ENCODE measurements around the gene NTN4. TPM values are rescaled to one million over a fixed set of nuclear protein-coding genes. Genes with fewer than 3 reads are reported as not detected.
A peak's percentile ranks its signal among the peaks of the same experiment; 100 is the strongest.
"Not testable (repeated sequence)": the region's sequence is repeated elsewhere in the genome, so short reads cannot be mapped to it uniquely, and the experiment has no call there.

The NTN4 gene
- total and polyA plus RNA-seq, 2 experiments from 2014 or later, result 35.2 to 63.7 TPM

GRCh38 chr12:95829395-95829794 is 38.8 kb upstream of the NTN4 start:
- in situ Hi-C loops (cut with MboI), result no loop called here
- Histone ChIP-seq H4K20me1 (ENCODE audit: insufficient read depth) (no peaks in the 10 kb centered on the region), H3K79me2 (ENCODE audit: insufficient read depth) (no peaks in the 10 kb centered on the region), H3K4me1 (ENCODE audit: insufficient read depth) (no peaks in the 10 kb centered on the region), H3K9me3 (ENCODE audit: low read depth) (no peaks in the 10 kb centered on the region), H2AFZ (no peak overlapping the region), H3K36me3 (ENCODE audit: low read depth) (no peaks in the 10 kb centered on the region), H3K27ac (no peak overlapping the region), H3K4me2 (ENCODE audit: unreplicated experiment) (no peak overlapping the region), H3K27me3 (replicated peaks; ENCODE audit: insufficient read depth) (peaks cover 85% of the 10 kb centered on the region), H3K9me2 (ENCODE audit: insufficient read depth) (no peaks in the 10 kb centered on the region), H3K9ac (no peak overlapping the region), H3F3A (ENCODE audit: insufficient read depth) (no peaks in the 10 kb centered on the region), H3K4me3 (no peak overlapping the region)
- no peak for TF ChIP-seq EZH2phosphoT487 (IDR thresholded peaks at IDR 0.05; ENCODE audit: insufficient read depth, low read depth)
- TF ChIP-seq EZH2 (IDR thresholded peaks at IDR 0.05; ENCODE audit: insufficient read depth, poor library complexity, severe bottlenecking), result no peak
- no peak for DNase-seq

DNA sequence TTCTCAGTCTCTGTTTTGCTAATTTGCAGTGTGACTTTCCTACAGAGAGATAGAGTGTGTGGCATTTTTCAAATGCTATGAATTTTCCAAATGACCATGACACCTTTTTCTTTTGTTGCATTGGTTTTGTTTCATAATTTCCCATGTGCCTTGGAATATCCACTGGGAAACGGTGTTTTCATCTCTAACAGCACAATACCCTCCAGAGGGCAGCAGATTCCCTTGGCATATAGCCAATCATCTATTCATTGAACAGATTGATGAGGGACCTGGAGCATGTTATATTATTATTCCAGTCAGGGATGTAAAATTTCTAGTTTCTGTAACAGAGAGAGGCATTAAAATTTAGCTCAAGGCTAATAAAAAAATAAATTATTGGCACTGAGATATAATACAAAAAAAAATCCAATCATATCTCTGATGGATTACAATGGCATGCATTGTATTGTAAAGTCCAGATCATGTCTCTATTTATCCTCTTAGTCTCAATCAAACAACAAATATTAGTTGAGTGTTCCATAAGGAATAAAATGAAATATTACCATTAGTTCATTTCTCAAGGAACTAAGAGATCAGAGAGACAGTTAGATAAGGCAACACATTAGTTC is 29.6 kb upstream of the NTN4 start:
- WGBS, 2 experiments (ENCODE audit: low coverage in 1 of 2, low lambda C conversion rate in 2 of 2, missing lambda C conversion rate in 2 of 2), result 0 to 3% methylated on average over 1 of the region's 1 CpG
- DNase-seq, result peak; percentile 76
- Histone ChIP-seq H3K9me2 (ENCODE audit: insufficient read depth) (no peaks in the 10 kb centered on the region), H2AFZ (no peak overlapping the region), H3K4me1 (ENCODE audit: insufficient read depth) (no peaks in the 10 kb centered on the region), H3K79me2 (ENCODE audit: insufficient read depth) (no peaks in the 10 kb centered on the region), H3F3A (ENCODE audit: insufficient read depth) (no peaks in the 10 kb centered on the region), H3K9me3 (ENCODE audit: low read depth) (no peaks in the 10 kb centered on the region), H4K20me1 (ENCODE audit: insufficient read depth) (no peaks in the 10 kb centered on the region), H3K27ac (no peak overlapping the region), H3K36me3 (ENCODE audit: low read depth) (no peaks in the 10 kb centered on the region), H3K27me3 (replicated peaks; ENCODE audit: insufficient read depth) (peaks cover 33% of the 10 kb centered on the region), H3K4me3 (no peak overlapping the region), H3K4me2 (ENCODE audit: unreplicated experiment) (no peak overlapping the region), H3K9ac (no peak overlapping the region)
- in situ Hi-C loops (cut with MboI), result no loop called here
- TF ChIP-seq EZH2phosphoT487 (IDR thresholded peaks at IDR 0.05; ENCODE audit: insufficient read depth, low read depth) (no peak), EZH2 (IDR thresholded peaks at IDR 0.05; ENCODE audit: insufficient read depth, poor library complexity, severe bottlenecking) (no peak)

GRCh38 chr12:95815632-95816212 is 25.2 kb upstream of the NTN4 start:
- H4K20me1 ChIP-seq (ENCODE audit: insufficient read depth), result no peaks in the 10 kb centered on the region
- H3K27me3 ChIP-seq (replicated peaks; ENCODE audit: insufficient read depth), result 0 out of 2 replicates have a peak, but pooled peaks cover 3% of the 10 kb centered on the region
- H3K4me1 ChIP-seq (ENCODE audit: insufficient read depth), result no peaks in the 10 kb centered on the region
- no peaks in the 10 kb centered on the region for H3F3A ChIP-seq (ENCODE audit: insufficient read depth)
- DNase-seq, result peak; percentile 66
- H3K36me3 ChIP-seq (ENCODE audit: low read depth), result no peaks in the 10 kb centered on the region
- H3K9me2 ChIP-seq (ENCODE audit: insufficient read depth), result no peaks in the 10 kb centered on the region
- no peaks in the 10 kb centered on the region for H3K9me3 ChIP-seq (ENCODE audit: low read depth)
- in situ Hi-C loops (cut with MboI), result loop anchor here (10.0 kb wide), 1 partner anchor 221 kb away; no protein-coding TSS in a partner anchor
- H2AFZ ChIP-seq, result no peak overlapping the region
- TF ChIP-seq EZH2 (IDR thresholded peaks at IDR 0.05; ENCODE audit: insufficient read depth, poor library complexity, severe bottlenecking), result no peak
- no peak for TF ChIP-seq EZH2phosphoT487 (IDR thresholded peaks at IDR 0.05; ENCODE audit: insufficient read depth, low read depth)
- H3K79me2 ChIP-seq (ENCODE audit: insufficient read depth), result no peaks in the 10 kb centered on the region
- no peak overlapping the region for H3K9ac ChIP-seq
- H3K27ac ChIP-seq, result no peak overlapping the region
- WGBS, 2 experiments (ENCODE audit: low coverage in 1 of 2, low lambda C conversion rate in 2 of 2, missing lambda C conversion rate in 2 of 2), result 37 to 39% methylated on average over 5 of the region's 5 CpGs
- H3K4me2 ChIP-seq (ENCODE audit: unreplicated experiment), result no peak overlapping the region
- no peak overlapping the region for H3K4me3 ChIP-seq

GRCh38 chr12:95812155-95812554 is 21.6 kb upstream of the NTN4 start:
- H3K9me2 ChIP-seq (ENCODE audit: insufficient read depth); H3K4me3 ChIP-seq; H3K4me1 ChIP-seq (ENCODE audit: insufficient read depth); H3K27me3 ChIP-seq (replicated peaks; ENCODE audit: insufficient read depth); H3K36me3 ChIP-seq (ENCODE audit: low read depth); H3K9ac ChIP-seq; H4K20me1 ChIP-seq (ENCODE audit: insufficient read depth); H3K79me2 ChIP-seq (ENCODE audit: insufficient read depth); DNase-seq; H3K9me3 ChIP-seq (ENCODE audit: low read depth); H3K27ac ChIP-seq; H3K4me2 ChIP-seq (ENCODE audit: unreplicated experiment); H3F3A ChIP-seq (ENCODE audit: insufficient read depth); H2AFZ ChIP-seq: not testable (repeated sequence)
- WGBS, 2 experiments (ENCODE audit: low coverage in 1 of 2, low lambda C conversion rate in 2 of 2, missing lambda C conversion rate in 2 of 2), result 94 to 98% methylated on average over 4 of the region's 4 CpGs
- in situ Hi-C loops (cut with MboI), result loop anchor here (10.0 kb wide), 1 partner anchor 217 kb away; no protein-coding TSS in a partner anchor
